A549 treated with Mapracorat at 1 μM for 4 hours (cell line): ENCODE results near the gene LRRC39. TPM values are rescaled to one million over a fixed set of nuclear protein-coding genes. Genes with fewer than 3 reads are reported as not detected.

Experiments used
- total RNA-seq: library from RNA; stranded (reverse); fragments of 200-300 nt; extraction: Qiagen RNA extraction; gene quantifications from 5 replicates; pipeline ENCODE4 v1.2.3, GENCODE V29; 2022

The LRRC39 gene
- total RNA-seq: 0.10 to 0.15 TPM (median 0.10 TPM) in 3 of 5 replicates, not detected in the others

DNA sequence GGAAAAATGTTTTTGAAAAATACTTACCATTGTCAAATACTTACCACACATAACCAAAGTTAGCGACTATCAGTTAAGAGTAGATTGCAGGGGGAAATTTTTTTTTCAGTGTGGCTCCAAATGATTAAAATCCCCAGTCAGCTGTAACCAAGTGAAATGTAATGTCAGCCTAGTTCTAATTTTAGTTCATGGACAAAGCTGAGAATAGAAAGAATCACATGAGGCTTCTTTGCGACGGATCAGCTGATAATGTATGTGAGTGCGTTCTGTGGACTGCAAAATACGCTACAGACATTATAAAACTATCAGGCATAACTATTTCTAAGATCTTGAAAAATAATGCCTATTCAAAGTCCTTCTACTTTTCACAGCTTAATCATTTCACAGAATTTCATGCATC, at the start of gene LRRC39:
LRRC39 (minus strand) TSS at position 166 of the 400 bp plus-strand sequence. CDS start 9,740 bp downstream, outside the sequence.

DNA sequence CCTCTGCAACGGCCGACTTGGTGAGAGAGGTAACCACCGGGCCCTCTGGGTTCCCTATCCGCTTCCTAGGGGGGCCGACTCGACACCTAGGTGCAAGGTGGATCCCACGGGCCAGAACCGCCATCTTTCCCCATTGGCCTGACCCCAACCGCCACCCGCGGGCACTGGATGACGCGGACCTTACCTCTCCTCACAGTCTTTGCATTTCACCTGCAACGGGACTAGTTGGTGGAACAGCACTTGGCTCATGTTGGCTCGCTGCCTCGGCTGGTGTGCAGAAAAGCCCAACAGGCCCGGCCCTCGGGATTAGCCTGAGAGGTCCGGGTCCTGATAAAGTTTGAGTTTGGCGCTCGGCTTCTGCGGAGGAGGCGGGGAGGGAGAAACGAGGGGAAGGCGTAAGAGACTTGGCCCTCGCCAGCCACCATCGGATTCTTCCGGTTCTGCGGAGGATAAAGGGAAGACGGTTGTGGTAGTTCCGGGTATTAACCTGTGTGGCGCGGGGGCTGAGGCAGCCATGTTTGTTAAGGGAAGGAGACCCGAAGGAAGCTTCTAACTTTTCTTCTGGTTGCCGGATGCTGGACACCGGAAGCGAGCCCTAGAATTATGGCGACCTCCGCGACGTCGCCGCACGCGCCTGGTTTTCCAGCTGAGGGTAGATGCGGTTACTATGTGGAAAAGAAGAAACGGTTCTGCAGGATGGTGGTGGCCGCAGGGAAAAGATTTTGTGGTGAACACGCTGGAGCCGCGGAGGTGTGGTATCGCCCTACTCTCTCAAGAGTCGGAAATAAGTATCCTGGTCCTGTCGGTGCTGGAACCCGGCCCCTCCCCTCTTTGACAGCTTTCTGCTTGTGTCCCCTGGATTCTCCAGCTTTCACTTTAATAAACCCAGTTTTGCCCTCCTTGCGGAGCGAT, 45.2 kb downstream of the LRRC39 start, which contains the start of the genes SASS6 and TRMT13:
SASS6 (minus strand) TSS at position 365 of the 912 bp plus-strand sequence; CDS start at position 249, 116 bp downstream.
TRMT13 (plus strand) TSS at position 598 of the 912 bp plus-strand sequence; CDS start at position 604, 6 bp downstream.

Other genes with a start within 250 kb of the LRRC39 start
- gene SLC35A3, start 208.3 kb downstream of the LRRC39 start, total RNA-seq: 8.5 to 10.0 TPM (median 8.8 TPM) in 5 replicates
- 3.4 to 4.0 TPM (median 3.7 TPM) in 5 replicates for gene SASS6, start 45.3 kb downstream of the LRRC39 start, total RNA-seq
- gene TRMT13, start 45.1 kb downstream of the LRRC39 start, total RNA-seq: 5.5 to 7.7 TPM (median 7.2 TPM) in 5 replicates
- 3.0 to 4.2 TPM (median 3.7 TPM) in 5 replicates for gene DBT, start 71.6 kb upstream of the LRRC39 start, total RNA-seq
- 21.7 to 23.5 TPM (median 22.2 TPM) in 5 replicates for gene RTCA, start 88.0 kb upstream of the LRRC39 start, total RNA-seq
- 1.9 to 2.6 TPM (median 2.4 TPM) in 5 replicates for gene CDC14A, start 174.2 kb upstream of the LRRC39 start, total RNA-seq